ENCODE results near the gene CTNNA3. TPM values are rescaled to one million over a fixed set of nuclear protein-coding genes. Genes with fewer than 3 reads are reported as not detected.

CTNNA3 gene
- total RNA-seq, 1 experiment from 2014 or later: 0.32 TPM

DNA sequence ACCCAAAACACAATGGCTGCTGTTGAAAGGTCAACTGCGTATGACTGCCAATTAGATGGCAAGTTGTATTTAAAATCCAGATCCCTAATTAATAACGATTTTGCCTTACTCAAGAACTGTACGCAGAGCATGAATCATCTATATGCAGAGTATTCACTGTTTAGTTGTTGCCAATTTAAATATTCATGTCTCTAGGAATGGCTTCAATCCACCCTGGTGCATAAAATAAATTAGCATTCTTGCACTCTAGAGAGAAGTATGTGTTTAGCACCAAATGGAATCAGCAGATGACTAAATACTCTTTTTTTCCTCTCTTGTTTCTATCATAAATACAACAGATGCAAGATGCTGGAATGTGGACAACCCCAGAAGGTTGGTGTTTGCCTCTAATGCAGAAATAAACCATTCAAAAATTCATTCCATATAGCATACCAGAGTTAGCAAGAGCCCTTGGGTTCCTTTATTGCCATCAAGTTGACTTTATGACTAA is 449.9 kb downstream of the CTNNA3 start:
- no peaks in the 10 kb centered on the region for H4K20me1 ChIP-seq (ENCODE audit: insufficient read depth)
- no peak overlapping the region for H3K4me2 ChIP-seq (ENCODE audit: low read length)
- no peak overlapping the region for H2AFZ ChIP-seq (ENCODE audit: low read depth, low read length, poor library complexity, severe bottlenecking)
- DNase-seq (ENCODE audit: low read depth, low spot score): no peak
- H3K9me3 ChIP-seq (ENCODE audit: control insufficient read depth in 1 of 2, insufficient read depth in 1 of 2, low read depth in 1 of 2, low read length in 2 of 2): no peaks in the 10 kb centered on the region
- intact Hi-C loops (cut with micrococcal nuclease): no loop called here
- no peak for ATAC-seq
- no TSS peak for BruUV-seq (replicated peaks)
- no peaks in the 10 kb centered on the region for H3K79me2 ChIP-seq (ENCODE audit: insufficient read depth, low read length)
- H3K9me2 ChIP-seq (ENCODE audit: insufficient read depth): no peaks in the 10 kb centered on the region
- TF ChIP-seq, protein P1, sequence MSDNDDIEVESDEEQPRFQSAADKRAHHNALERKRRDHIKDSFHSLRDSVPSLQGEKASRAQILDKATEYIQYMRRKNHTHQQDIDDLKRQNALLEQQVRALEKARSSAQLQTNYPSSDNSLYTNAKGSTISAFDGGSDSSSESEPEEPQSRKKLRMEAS (IDR thresholded peaks at IDR 0.05): no peak
- no peak for TF ChIP-seq CBX3 (IDR thresholded peaks at IDR 0.05; ENCODE audit: low read depth)
- TF ChIP-seq, protein P2, sequence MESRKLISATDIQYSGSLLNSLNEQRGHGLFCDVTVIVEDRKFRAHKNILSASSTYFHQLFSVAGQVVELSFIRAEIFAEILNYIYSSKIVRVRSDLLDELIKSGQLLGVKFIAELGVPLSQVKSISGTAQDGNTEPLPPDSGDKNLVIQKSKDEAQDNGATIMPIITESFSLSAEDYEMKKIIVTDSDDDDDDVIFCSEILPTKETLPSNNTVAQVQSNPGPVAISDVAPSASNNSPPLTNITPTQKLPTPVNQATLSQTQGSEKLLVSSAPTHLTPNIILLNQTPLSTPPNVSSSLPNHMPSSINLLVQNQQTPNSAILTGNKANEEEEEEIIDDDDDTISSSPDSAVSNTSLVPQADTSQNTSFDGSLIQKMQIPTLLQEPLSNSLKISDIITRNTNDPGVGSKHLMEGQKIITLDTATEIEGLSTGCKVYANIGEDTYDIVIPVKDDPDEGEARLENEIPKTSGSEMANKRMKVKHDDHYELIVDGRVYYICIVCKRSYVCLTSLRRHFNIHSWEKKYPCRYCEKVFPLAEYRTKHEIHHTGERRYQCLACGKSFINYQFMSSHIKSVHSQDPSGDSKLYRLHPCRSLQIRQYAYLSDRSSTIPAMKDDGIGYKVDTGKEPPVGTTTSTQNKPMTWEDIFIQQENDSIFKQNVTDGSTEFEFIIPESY (IDR thresholded peaks at IDR 0.05; ENCODE audit: extremely low read depth, insufficient replicate concordance, low read length): no peak
- no peak overlapping the region for H3K9ac ChIP-seq (ENCODE audit: low read length)
- H3K4me3 ChIP-seq (replicated peaks in 1 of 2; ENCODE audit: low read depth in 1 of 2, low read length in 2 of 2): no peak overlapping the region
- no peak overlapping the region for H3K27ac ChIP-seq (ENCODE audit: low read depth, low read length)
- ChIA-PET CTCF (no interaction called here), POLR2A (interaction anchor here (0.7 kb wide), 1 partner anchor 19 kb away, joined by 3 read pairs; no protein-coding TSS in a partner anchor), RAD21 (ENCODE audit: low non-redundant PET in 1 of 2, low total read pairs in 2 of 2, uncharacterized antibody in 2 of 2, unreplicated experiment in 2 of 2) (no interaction called here)
- H3K27me3 ChIP-seq (ENCODE audit: insufficient read depth, low read length): no peaks in the 10 kb centered on the region
- H3K4me1 ChIP-seq (ENCODE audit: control insufficient read depth in 1 of 2, insufficient read depth in 2 of 2, low read length in 2 of 2): no peaks in the 10 kb centered on the region
- no peaks in the 10 kb centered on the region for H3K36me3 ChIP-seq (ENCODE audit: control insufficient read depth in 1 of 2, insufficient read depth in 2 of 2, low read length in 2 of 2)

DNA sequence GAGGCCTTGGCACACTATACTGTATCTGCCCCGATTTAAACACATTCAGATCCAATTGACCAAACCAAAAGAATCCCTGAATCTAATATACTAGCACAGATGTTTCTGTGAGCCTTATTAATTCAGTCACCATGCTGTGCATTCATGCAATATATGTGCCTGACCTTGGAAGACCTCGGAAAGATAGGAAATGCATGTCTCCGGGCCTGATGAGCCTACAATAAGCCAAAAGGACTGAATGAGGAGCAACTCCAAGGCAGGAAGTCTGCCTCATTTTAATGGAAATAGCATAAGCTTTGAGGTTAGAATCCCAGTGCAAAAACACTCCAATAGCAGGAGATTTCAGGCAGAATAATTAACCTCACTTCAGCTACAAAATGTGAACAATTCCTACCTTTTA is 453.5 kb downstream of the CTNNA3 start:
- no peaks in the 10 kb centered on the region for H3K27me3 ChIP-seq (ENCODE audit: insufficient read depth, low read length)
- no peaks in the 10 kb centered on the region for H3K79me2 ChIP-seq (ENCODE audit: insufficient read depth, low read length)
- H2AFZ ChIP-seq (ENCODE audit: low read depth, low read length, poor library complexity, severe bottlenecking): no peak overlapping the region
- TF ChIP-seq ELF1 (IDR thresholded peaks at IDR 0.05; ENCODE audit: borderline replicate concordance, low read depth) (no peak), SP1 (IDR thresholded peaks at IDR 0.05; ENCODE audit: low read depth) (no peak), POLR2A (IDR thresholded peaks at IDR 0.05; ENCODE audit: borderline replicate concordance, extremely low read depth, insufficient read depth, insufficient read length) (no peak), TCF7L2 (IDR thresholded peaks at IDR 0.05; ENCODE audit: borderline replicate concordance, extremely low read depth, insufficient read depth, insufficient read length) (no peak), EGR1 (IDR thresholded peaks at IDR 0.05; ENCODE audit: low read depth) (no peak)
- TF ChIP-seq, protein P2 (IDR thresholded peaks at IDR 0.05; ENCODE audit: extremely low read depth, insufficient replicate concordance, low read length): no peak
- H3K4me3 ChIP-seq (replicated peaks in 1 of 2; ENCODE audit: low read depth in 1 of 2, low read length in 2 of 2): no peak overlapping the region
- no peaks in the 10 kb centered on the region for H3K4me1 ChIP-seq (ENCODE audit: control insufficient read depth in 1 of 2, insufficient read depth in 2 of 2, low read length in 2 of 2)
- ChIA-PET RAD21 (ENCODE audit: low non-redundant PET in 1 of 2, low total read pairs in 2 of 2, uncharacterized antibody in 2 of 2, unreplicated experiment in 2 of 2) (no interaction called here), CTCF (no interaction called here), POLR2A (no interaction called here)
- H4K20me1 ChIP-seq (ENCODE audit: insufficient read depth): no peaks in the 10 kb centered on the region
- H3K4me2 ChIP-seq (ENCODE audit: low read length): no peak overlapping the region
- BruUV-seq (replicated peaks): no TSS peak
- no peak overlapping the region for H3K27ac ChIP-seq (ENCODE audit: low read depth, low read length)
- no peak overlapping the region for H3K9ac ChIP-seq (ENCODE audit: low read length)
- H3K9me3 ChIP-seq (ENCODE audit: control insufficient read depth in 1 of 2, insufficient read depth in 1 of 2, low read depth in 1 of 2, low read length in 2 of 2): no peaks in the 10 kb centered on the region
- intact Hi-C loops (cut with micrococcal nuclease): no loop called here
- DNase-seq (ENCODE audit: low read depth, low spot score) (no peak), ATAC-seq (no peak)
- H3K9me2 ChIP-seq (ENCODE audit: insufficient read depth): no peaks in the 10 kb centered on the region
- no peaks in the 10 kb centered on the region for H3K36me3 ChIP-seq (ENCODE audit: control insufficient read depth in 1 of 2, insufficient read depth in 2 of 2, low read length in 2 of 2)
